HG02840 (cell line): ENCODE data around the gene FAM227B.
"Not testable (repeated sequence)": the region's sequence is repeated elsewhere in the genome, so short reads cannot be mapped to it uniquely, and the experiment has no call there.

Experiments used
- ATAC-seq: cut with Tn5 transposase; IDR thresholded peaks from one replicate; pipeline ENCODE4 v1.9.1; 2021; ENCODE audit warnings: mild to moderate bottlenecking, moderate library complexity, moderate number of reproducible peaks; ENCODE audit not compliant: unreplicated experiment, low FRiP score

FAM227B gene

GRCh38 chr15:49495993-49496753 is 124.4 kb downstream of the FAM227B start:
- ATAC-seq = no peak

- no peak for ATAC-seq
These were observed 125.8 kb downstream of the FAM227B start for GRCh38 chr15:49494842-49495241.

- no peak for ATAC-seq
These were observed 127.8 kb downstream of the FAM227B start for GRCh38 chr15:49492830-49493229.

- ATAC-seq = no peak
These were observed 128.5 kb downstream of the FAM227B start for GRCh38 chr15:49492151-49492550.

- ATAC-seq = no peak
These were observed 129.7 kb downstream of the FAM227B start for GRCh38 chr15:49490966-49491365.

- ATAC-seq = not testable (repeated sequence)
These were observed 135.2 kb downstream of the FAM227B start for GRCh38 chr15:49485401-49485800.

GRCh38 chr15:49478982-49479381 is 141.6 kb downstream of the FAM227B start:
- ATAC-seq = not testable (repeated sequence)

GRCh38 chr15:49478021-49478420 is 142.6 kb downstream of the FAM227B start:
- not testable (repeated sequence) for ATAC-seq

- no peak for ATAC-seq
These were observed 147.6 kb downstream of the FAM227B start for GRCh38 chr15:49473031-49473430.

GRCh38 chr15:49472338-49472737 is 148.3 kb downstream of the FAM227B start:
- no peak for ATAC-seq

GRCh38 chr15:49471733-49472132 is 148.9 kb downstream of the FAM227B start:
- no peak for ATAC-seq

GRCh38 chr15:49471248-49471647 is 149.4 kb downstream of the FAM227B start:
- ATAC-seq = not testable (repeated sequence)

- no peak for ATAC-seq
These were observed 152.2 kb downstream of the FAM227B start for GRCh38 chr15:49468481-49468839.

GRCh38 chr15:49467746-49468480 is 152.7 kb downstream of the FAM227B start:
- no peak for ATAC-seq

GRCh38 chr15:49466119-49466518 is 154.5 kb downstream of the FAM227B start:
- no peak for ATAC-seq

- no peak for ATAC-seq
These were observed 156.1 kb downstream of the FAM227B start for GRCh38 chr15:49464522-49464921.

GRCh38 chr15:49462232-49462844 is 158.3 kb downstream of the FAM227B start:
- no peak for ATAC-seq

GRCh38 chr15:49460411-49460941 is 160.1 kb downstream of the FAM227B start:
- ATAC-seq = no peak

- ATAC-seq = no peak
These were observed 162.5 kb downstream of the FAM227B start for GRCh38 chr15:49458145-49458544.

GRCh38 chr15:49456166-49456565 is 164.5 kb downstream of the FAM227B start:
- ATAC-seq = no peak

GRCh38 chr15:49452595-49452994 is 168.0 kb downstream of the FAM227B start:
- no peak for ATAC-seq
